Measurements from ENCODE around the gene C6orf62.
"Not testable (repeated sequence)": the region's sequence is repeated elsewhere in the genome, so short reads cannot be mapped to it uniquely, and the experiment has no call there.

C6orf62 gene

DNA sequence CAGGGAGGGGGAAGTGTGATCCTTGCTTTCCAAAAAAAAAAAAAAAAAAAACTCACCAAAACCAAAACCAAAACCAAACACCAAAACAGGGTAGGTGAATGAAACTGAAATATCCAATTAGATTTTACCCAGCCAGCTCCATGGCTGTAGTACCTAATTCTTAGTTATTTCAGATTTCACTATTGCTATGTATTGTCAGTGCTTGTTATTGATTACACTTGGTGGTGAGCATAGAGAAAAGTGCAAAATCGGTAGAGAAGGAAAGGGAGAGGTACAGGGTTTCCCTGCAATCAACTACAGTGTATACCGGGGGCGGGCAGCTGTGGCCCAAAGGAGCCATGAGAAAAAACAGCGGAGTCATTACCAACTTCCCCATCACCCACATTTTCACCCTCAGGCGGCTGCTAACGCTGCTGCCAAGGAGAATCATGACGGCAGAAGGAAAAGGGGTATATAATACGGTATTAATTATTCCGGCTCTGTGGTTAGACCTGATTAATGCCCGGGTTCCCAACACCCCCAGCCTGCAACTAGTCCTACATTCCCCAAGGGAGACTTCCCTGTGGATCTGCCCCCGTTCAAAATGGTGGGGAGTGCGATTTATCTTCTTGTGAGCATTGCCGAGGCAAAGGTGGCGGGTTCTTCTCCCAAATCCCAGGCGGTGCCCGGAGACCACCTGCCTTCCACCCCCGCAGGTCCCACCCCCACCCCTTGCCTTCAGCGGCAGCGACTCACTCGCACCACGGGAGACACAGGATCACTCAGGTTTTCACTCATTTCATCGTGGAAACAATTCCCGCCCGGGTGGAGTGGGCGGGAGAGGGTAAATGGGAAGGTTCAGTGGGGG lies at the start of gene C6orf62:
TSS of gene C6orf62 (minus strand) at position 30 of the 847 bp plus-strand sequence. CDS start 486 bp downstream, outside the sequence.
- no peak for DNase-seq (ENCODE audit: low spot score)

DNA sequence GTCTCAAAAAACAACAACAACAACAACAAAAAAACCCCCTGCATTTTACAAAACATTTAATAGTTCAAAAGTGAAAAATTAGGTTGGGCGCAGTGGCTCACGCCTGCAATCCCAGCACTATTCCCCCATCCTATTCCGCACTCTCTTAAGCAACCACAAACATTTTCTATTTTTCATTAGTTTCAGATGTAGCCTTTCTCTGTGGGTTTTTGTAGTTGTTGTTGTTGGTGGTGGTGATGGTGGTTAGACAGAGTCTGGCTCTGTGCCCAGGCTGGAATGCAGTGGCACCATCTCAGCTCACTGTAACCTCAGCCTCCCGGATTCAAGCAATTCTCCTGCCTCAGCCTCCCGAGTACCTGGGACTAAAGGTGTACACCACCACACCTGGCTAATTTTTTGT lies 49.4 kb upstream of the C6orf62 start:
- DNase-seq (ENCODE audit: low spot score): no peak

DNA sequence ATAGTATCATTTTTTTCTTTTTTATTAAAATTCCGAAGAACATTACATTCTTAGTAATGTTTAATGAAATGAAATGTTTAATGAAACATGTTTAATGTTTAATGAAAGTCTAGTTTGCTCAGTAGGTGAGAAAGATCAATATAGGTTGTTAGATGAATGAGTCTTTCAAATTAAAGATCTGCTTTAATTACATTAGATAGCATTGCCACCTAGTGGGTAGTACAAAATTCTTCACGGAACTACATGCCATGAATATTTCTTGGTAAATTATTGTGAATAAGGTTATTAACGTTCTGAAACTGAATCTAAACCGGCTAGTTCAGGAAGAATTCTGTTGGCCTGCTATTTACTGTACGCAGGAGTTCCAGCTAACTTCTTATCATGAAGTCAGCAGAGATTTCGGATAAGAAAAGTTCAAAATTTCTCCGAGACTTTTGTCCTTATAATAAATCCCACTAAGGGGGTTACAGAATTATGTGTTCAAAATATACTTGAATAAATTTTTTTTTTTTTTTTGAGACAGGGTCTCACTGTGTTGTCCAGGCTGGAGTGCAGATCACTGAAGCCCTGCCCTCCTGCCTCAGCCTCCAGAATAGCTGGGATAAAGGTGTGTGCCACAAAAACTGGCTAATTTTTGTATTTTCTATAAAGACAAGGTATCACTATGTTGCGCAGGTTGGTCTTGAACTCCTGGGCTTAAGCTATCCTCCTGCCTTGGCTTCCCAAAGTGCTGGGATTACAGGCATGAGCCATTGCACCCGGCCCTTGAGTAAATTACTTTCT lies 47.9 kb upstream of the C6orf62 start:
- no peak for DNase-seq (ENCODE audit: low spot score)

DNA sequence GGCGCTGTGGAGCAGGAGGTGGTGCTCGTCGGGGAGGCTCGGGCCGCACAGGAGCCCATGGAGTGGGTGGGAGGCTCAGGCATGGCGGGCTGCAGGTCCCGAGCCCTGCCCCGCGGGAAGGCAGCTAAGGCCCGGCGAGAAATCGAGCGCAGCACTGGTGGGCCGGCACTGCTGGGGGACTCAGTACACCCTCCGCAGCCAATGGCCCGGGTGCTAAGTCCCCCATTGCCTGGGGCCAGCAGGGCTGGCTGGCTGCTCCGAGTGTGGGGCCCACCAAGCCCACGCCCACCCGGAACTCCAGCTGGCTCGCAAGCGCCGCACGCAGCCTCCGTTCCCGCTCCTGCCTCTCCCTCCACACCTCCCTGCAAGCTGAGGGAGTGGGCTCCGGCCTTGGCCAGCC lies 47.0 kb upstream of the C6orf62 start:
- DNase-seq (ENCODE audit: low spot score): not testable (repeated sequence)

GRCh38 chr6:24764833-24765828 lies 46.2 kb upstream of the C6orf62 start:
- not testable (repeated sequence) for DNase-seq (ENCODE audit: low spot score)

- no peak for DNase-seq (ENCODE audit: low spot score)
Observed at GRCh38 chr6:24763578-24763977, 44.6 kb upstream of the C6orf62 start.

DNA sequence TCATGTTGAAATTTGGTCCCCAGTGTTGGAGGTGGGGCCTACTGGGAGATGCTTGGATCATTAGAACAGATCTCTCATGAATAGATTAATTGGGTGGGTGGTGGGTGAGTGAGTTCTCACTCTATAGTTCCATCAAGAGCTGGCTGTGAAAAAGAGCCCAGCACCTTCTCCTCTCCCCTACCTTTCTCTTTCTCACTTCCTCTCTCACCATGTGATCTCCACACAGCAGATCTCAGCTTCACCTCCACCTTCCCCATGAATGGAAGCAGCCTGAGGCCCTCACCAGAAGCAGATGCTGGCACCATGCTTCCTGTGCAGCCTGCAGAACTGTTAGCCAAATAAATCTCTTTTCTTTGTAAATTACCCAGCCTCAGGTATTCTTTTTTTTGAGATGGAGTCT lies 42.9 kb upstream of the C6orf62 start:
- DNase-seq (ENCODE audit: low spot score): no peak

DNA sequence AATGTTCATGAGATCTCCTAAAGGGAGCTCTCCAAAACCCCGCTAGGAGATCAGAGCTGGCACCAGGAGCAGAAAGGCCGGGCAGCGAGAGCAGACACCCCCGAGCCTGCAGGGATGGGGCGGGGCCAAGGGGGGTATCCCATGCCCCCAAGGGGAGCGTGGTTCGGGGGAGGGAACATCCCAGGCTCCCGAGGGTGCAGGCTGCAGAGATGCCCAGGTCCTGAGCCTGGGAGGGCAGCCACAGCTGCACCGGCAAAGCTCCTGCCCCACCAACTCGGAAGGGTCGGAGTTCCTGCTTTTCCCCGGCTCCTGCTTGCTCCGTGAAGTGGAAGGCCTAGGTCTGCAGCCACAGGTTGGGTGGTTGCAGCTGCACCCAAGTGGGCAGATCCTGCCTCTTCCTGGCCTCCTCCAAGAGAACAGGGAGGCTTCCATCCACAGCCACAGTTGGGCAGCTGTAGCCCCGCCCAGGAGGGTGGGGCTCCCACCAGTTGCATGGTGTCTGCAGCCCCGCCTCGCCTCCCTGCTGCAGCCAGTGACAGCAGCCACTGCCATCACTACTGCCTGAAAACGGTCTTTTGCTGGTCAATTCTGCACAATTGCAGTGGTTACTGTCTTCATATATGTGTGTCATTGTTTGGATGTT lies 42.4 kb upstream of the C6orf62 start:
- no peak for DNase-seq (ENCODE audit: low spot score)

DNA sequence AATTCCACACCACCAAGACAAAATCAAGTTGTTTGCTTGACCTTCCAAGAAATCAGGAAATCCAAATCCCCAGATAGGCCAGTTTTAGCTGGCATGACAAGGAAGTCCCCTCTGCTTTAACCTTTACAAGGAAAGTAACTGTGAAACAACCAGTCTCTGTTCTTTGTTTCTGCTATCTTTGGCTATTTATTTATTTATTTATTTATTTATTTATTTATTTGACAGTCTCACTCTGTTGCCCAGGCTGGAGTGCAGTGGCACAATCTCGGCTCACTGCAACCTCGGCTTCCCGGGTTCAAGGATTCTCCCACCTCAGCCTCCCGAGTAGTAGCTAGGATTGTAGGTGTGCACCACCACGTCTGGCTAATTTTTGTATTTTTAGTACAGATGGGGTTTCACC lies 41.3 kb upstream of the C6orf62 start:
- DNase-seq (ENCODE audit: low spot score): no peak

- no peak for DNase-seq (ENCODE audit: low spot score)
Observed at GRCh38 chr6:24759718-24760117, 40.8 kb upstream of the C6orf62 start.

DNA sequence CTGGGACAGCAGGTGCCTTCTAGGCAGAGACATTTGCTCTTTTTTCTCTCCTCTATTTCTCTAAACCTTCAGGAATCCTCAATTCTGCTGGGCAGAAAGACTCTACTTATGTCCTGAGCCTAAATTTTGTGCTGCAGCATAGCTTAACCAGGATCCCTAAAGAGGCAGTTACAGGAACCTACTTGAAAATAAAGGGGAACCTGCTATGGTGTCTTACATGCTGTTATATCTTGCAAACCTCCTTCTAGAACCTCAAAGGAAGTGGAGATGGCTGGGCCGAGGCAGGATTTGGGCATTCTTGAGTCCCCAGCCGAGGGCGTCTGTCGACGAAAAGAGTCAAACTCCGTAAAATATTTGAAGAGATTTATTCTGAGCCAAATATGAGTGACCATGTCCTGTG lies 38.7 kb upstream of the C6orf62 start:
- no peak for DNase-seq (ENCODE audit: low spot score)

DNA sequence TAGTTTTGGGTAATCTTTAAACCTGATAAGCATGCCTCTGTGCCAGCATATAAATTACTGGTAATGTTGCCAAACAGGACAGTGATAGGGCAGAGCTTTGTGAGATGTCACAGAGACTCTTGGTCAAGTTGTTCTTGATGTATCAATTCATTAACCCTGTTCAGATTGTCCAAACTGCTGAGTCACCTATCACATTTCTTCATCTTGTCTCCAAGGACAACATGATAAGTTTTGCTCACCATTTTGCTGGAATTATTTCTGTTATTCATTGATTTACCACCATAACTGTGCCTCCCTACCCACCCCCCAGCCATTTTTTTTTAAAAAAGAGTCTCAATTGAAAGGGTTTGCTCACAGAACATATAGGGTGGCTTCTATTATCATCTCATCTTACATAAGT lies 36.3 kb upstream of the C6orf62 start:
- no peak for DNase-seq (ENCODE audit: low spot score)

DNA sequence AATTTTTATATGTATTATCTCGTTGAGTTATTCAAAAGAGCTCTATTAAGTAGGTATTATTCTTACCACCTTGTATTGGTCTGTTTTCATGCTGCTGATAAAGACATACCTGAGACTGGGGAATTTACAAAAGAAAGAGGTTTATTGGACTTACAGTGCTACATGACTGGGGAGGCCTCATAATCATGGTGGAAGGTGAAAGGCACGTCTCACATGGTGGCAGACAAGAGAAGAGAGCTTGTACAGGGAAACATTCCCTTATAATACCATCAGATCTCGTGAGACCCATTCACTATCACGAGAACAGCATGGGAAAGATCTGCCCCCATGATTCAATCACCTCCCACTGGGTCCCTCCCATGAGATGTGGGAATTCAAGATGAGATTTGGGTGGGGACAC lies 35.4 kb upstream of the C6orf62 start:
- not testable (repeated sequence) for DNase-seq (ENCODE audit: low spot score)

DNA sequence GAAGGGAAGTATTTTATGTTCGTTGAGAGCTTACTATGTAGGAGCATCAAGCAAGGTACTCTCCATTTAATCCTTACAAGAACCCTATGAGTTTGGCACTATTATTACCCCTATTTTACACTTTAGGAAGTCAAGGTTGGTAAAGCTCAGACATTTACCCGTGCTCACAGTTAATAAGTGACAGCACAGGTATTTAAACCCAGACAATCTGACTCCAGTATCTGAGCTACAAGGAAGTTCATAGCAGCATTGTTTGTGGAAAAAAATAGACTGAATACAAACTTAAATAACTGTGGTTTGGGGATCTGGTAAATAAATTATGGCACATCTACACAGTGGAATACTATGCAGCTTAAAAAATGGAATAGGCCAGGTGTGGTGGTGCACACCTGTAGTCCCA lies 34.6 kb upstream of the C6orf62 start:
- no peak for DNase-seq (ENCODE audit: low spot score)

DNA sequence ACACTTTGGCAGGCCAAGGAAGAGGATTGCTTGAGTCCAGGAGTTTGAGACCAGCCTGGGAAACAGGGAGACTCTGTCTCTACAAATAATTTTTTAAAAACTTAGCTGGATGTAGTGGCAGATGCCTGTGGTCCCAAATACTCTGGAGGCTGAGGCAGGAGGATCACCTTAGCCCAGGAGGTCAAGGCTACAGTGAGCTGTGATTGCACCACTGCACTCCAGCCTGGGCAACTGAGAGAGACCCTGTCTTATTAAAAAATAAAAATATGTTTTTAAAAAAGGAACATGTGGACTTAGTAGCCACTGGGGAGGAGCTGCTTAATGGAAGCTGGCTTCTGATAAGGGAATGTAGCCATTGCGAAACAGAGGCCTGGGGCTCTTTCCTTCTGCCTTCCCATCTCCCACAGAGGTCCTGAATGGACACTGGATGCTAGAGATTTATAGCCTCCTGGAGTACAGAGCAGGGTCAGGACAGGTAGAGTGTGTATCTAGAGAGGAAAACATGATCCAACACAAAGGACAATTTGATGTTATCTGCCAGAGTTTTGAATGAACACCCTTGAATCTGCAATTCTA lies 34.1 kb upstream of the C6orf62 start:
- DNase-seq (ENCODE audit: low spot score): no peak

DNA sequence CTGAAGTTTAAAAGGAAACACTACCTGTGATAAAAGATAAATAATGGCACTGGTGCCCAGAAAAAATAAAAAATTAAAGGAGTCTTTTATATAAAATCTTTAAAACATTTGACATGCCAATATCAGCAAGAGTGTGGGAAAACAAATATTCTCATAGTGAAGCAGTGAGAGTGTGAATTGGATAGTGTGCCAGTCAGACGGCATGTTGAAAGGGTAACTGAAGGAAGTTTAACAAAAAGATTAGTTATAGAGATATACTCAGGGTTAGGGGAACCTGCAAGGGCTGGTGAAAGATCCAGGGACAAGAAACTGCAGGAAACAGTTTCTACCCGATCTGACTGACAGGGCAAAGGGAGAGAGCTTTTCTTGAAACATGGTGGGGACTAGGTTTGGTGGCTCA lies 33.5 kb upstream of the C6orf62 start:
- DNase-seq (ENCODE audit: low spot score): no peak

GRCh38 chr6:24750878-24751277 lies 31.9 kb upstream of the C6orf62 start:
- DNase-seq (ENCODE audit: low spot score): not testable (repeated sequence)

DNA sequence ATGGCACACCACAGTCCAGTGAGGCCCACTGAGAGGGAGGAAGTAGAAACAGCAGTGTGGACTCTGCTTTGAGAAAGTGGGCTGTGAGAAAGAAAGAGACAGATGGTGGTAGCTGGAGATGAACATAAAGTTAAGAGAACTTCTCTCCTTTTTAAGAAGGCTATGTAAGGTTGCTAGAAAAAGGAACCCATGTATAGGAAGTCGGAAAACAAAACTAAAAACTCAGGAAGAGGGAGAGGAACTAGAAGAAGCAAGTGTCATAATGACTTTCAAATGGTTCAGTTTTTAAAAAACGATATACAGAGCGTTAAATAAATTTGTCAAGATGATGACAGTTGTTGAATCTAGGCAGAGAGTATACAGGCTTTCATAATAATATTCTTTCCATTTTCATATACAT lies 30.3 kb upstream of the C6orf62 start:
- no peak for DNase-seq (ENCODE audit: low spot score)

GRCh38 chr6:24744911-24745310 lies 26.0 kb upstream of the C6orf62 start:
- DNase-seq (ENCODE audit: low spot score): no peak

DNA sequence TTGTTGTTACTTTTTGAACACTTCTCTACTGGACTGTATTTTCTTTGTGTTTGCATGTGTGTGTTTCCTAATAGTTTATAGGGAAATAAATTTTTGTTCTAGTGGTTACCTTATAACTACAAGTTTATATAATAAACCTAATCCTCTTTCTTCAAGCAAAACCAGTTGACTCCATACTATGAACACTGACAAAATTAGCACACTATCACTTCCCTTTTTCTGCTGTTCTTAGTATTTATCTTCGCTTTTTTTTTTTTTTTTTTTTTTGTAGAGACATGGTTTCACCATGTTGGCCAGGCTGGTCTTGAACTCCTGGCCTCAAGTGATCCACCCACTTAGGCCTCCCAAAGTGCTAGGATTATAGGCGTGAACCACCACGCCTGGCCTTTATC lies 25.0 kb upstream of the C6orf62 start:
- DNase-seq (ENCODE audit: low spot score): no peak

- DNase-seq (ENCODE audit: low spot score): no peak
Observed at GRCh38 chr6:24743265-24743943, 24.4 kb upstream of the C6orf62 start.
